Spleen (tissue), 7 donors: Measurements from ENCODE around the gene ZNF467.

Source experiments
- POLR2A ChIP-seq, 3 donors: fragments of 450-650 bp; IDR thresholded peaks; one replicate each; pipeline ENCODE4 v1.5.1; 2017; ENCODE audit warnings: antibody characterized with exemption in 3 of 3, mild to moderate bottlenecking in 1 of 3
- POLR2AphosphoS5 ChIP-seq, 3 donors: sonication (generic); formaldehyde crosslinking; IDR thresholded peaks; one replicate each; pipeline ENCODE4 v1.5.1; 2017; ENCODE audit warnings: antibody characterized with exemption in 3 of 3
- TF ChIP-seq, protein P1 (sequence below), 11 experiments: fragments of 200-600 bp in 7 of 11; fragments of 450-650 bp in 4 of 11; sonication (generic) in 4 of 11; IDR thresholded peaks in 8 of 11; conservative IDR thresholded peaks in 3 of 11; 1 replicate in 7 of 11; 2 replicates in 4 of 11; pipeline versions ENCODE4 v1.4.0 to v1.8.0; 2016 to 2021; ENCODE audit warnings: antibody characterized with exemption in 11 of 11, inconsistent platforms in 4 of 11, mild to moderate bottlenecking in 1 of 11
- donor health status: DM: no; HTN: no; CAD: no; lungs with moderate emphysema.
- donor health status: DM: no; HTN: no; CAD: no.
- donor health status: DM: no; HTN: no; CAD: no.

DNA sequence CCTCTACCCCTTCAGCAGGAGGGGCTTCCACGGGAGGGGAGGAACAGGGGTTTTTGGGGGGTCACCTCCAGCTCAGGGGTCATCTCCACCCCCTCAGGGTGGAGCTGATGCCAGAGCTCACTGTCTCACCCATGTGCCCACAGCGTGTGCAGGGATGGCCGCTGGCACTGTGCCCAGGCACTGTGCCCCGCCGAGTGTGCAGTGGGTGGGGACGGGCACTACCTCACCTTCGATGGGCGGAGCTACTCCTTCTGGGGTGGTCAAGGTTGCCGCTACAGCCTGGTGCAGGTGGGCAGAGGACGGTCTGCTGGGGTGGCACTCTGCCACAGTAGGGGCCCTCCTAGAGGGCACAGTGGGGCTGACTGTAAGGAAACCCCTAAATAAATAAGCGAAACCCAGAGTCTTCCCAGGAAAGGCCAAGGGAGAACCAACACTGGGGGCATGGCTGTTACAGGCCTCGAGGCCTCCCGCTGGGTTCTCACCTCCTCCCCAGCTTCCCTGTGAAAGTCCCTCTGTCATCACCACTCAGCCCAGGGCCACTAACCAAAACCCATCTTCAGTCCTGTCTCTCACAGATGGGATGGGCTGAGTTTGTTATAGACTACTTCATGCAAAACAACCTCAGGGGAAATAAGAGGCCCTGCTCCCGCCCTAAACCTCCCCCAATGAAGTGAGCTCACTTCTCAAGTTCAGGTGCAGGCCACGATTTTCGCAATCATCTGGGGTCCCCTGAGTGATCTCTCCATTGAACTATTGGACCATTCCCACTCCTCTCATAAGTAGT is 7.4 kb upstream of the ZNF467 start:
- TF ChIP-seq, protein P1, sequence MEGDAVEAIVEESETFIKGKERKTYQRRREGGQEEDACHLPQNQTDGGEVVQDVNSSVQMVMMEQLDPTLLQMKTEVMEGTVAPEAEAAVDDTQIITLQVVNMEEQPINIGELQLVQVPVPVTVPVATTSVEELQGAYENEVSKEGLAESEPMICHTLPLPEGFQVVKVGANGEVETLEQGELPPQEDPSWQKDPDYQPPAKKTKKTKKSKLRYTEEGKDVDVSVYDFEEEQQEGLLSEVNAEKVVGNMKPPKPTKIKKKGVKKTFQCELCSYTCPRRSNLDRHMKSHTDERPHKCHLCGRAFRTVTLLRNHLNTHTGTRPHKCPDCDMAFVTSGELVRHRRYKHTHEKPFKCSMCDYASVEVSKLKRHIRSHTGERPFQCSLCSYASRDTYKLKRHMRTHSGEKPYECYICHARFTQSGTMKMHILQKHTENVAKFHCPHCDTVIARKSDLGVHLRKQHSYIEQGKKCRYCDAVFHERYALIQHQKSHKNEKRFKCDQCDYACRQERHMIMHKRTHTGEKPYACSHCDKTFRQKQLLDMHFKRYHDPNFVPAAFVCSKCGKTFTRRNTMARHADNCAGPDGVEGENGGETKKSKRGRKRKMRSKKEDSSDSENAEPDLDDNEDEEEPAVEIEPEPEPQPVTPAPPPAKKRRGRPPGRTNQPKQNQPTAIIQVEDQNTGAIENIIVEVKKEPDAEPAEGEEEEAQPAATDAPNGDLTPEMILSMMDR (IDR thresholded peaks at IDR 0.05 in 8 of 11, conservative IDR thresholded peaks at IDR 0.05 in 3 of 11): no peak
- TF ChIP-seq POLR2A (IDR thresholded peaks at IDR 0.05) (no peak), POLR2AphosphoS5 (IDR thresholded peaks at IDR 0.05) (no peak)
